Ishikawa (cell line): ENCODE results near the gene C9orf85.

ENCODE experiments used
- CREB1 ChIP-seq: IDR thresholded peaks from 2 replicates; pipeline ENCODE4 v1.6.1; 2012; ENCODE audit warnings: low read depth
- EP300 ChIP-seq: IDR thresholded peaks from 2 replicates; pipeline ENCODE4 v1.6.1; 2012; ENCODE audit warnings: borderline replicate concordance

DNA sequence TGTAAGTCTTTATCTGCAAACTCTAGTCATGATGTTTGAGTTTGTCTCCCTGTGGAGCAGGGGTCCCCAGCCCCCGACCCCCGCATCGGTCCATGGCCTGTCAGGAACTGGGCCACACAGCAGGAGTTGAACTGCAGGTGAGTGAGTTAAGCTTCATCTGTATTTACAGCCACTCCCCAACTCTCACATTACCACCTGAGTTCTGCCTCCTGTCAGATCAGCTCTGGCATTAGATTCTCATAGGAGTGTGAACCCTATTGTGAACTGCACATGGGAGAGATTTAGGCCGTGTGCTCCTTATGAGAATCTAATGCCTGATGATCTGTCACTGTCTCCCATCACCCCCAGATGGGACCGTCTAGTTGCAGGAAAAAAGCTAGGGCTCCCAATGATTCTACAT, 7.0 kb downstream of the C9orf85 start:
- TF ChIP-seq EP300 (no peak), CREB1 (no peak)
